GM12801 (cell line): Measurements from ENCODE around the gene PARD3.

Experiments used
- CTCF ChIP-seq: IDR thresholded peaks from one replicate; pipeline ENCODE4 v1.5.1; 2011; ENCODE audit warnings: control low read depth; ENCODE audit not compliant: insufficient read length; ENCODE audit errors: extremely low read depth

PARD3 gene

DNA sequence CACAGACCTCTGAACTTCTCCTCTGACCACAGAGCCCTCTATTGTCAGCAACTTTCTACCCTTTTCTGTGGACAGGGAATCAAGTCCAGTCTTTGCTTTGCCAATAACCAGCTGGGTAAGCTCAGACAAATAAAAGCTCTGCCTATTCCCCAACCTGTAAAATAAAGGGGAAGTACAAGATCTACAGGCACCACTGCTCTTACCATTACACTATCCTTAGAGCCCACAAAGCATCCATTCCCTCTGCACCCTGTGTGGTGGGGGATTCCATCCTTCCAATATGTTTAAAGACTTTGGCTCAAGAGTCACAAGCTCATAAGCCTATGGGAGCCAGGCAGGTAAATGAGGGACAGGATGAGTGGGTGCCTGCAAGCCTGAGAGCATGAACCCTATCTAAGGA lies 88.2 kb downstream of the PARD3 start:
- TF ChIP-seq CTCF: no peak

DNA sequence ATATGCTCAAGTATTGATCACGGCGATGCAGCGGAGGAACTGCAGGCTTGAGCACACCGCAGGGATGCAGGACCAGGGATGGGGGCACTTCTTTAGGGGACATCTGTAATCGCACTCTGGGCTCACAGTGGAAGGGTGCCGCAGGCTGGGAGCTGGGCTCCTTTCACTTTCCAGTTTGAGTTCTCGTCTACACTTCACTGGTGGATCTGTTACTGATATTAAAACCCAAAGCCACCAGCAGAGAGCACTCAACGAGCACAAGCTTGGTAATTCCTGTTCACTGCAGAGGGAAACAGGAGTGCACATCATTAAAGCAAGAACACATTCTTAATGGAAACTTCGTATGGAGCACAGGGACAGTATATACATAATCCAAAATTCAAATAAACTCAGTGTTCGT lies 91.3 kb downstream of the PARD3 start:
- TF ChIP-seq CTCF: no peak

DNA sequence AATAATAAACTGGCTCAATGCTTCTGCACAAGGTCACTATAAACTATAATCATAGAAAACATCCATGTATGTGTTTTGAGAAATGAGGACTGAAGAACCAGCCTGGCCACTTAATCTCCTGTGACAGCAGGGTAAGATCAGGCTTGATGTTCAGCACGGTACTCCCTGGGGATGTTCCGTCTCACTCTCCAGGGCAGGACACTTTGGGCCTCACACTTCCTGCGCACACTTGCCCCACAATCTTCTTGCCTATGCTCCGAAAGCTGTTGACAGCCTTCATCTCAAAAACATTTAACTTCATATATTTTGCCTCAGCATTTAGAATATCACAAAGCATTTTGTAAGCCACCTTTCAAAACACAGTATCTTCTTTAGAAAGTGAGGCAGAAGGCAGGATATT lies 92.7 kb downstream of the PARD3 start:
- TF ChIP-seq CTCF: no peak

DNA sequence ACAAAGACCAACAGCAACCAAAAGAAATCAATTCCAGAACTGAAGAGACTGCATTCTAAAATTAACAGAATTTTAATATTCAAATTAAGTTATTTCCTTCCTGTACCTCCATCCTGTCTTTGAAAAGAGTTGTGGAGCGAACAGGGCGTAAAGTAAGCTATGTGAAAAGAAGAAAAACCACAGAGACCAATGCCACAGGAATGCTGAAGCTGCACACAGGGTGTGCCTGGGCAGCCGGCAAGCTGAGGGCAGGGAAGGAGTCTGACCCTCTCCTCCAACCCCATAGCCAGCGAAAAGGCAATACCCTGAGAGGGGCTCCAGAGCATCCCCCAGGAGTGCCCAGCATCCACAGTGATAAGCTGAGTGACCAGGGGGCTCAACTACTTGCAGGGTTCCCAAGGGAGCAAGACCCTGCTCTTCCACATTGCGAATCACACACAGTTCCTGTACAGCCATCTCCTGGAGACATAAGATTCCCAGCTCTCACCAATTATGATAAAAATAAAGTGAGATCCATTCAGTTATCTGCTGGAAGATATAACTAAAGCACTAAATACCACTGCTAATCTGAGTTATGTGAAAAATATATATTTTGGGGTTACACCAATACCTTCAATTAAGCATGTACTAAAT lies 93.8 kb downstream of the PARD3 start:
- TF ChIP-seq CTCF: no peak

- TF ChIP-seq CTCF: no peak
Measured at GRCh38 chr10:34719746-34720145, 95.3 kb downstream of the PARD3 start.

DNA sequence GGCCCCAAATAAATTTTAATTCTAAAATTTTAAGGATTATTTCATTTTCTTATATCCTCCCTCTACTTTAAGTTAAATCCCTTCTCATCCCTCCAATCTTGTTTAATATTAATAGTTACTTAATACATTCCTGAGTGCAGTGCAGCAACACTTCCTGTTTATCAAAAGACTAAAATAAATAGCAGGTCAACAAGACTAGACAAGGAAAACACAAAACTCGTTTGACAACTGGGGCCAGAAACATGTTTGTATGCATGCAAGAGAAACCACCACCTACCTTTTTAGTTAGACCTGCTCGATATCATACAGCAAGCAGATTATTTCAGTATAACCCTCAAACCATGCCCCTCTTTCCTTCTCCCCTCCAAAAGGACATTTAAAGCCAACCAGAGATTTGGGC lies 95.8 kb downstream of the PARD3 start:
- no peak for TF ChIP-seq CTCF

GRCh38 chr10:34717429-34717828 lies 97.7 kb downstream of the PARD3 start:
- no peak for TF ChIP-seq CTCF
